ENCODE measurements around the gene EPB41L1.

DNA sequence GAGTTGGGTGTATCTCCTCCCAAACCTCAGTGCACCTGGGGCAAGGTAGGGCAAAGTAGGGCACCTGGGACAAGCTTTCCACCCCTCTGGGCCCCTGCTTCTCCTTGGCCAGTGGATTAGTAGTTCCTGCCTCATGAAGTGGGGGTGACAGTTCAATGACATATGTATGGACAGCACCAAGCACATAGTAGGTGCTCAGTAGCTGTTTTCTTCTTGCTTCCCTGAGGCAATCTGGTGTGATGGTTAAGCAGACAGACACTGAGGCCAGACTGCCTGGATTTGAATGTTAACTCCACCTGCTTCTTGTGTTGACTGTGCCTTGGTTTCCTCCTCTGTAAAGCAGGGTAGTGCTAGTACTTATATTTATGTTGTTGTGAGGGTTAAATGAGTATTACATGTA, 25.8 kb downstream of the EPB41L1 start:
- TF ChIP-seq POLR2AphosphoS5 (IDR thresholded peaks at IDR 0.05; ENCODE audit: low read depth) = no peak
- TF ChIP-seq, protein P1, sequence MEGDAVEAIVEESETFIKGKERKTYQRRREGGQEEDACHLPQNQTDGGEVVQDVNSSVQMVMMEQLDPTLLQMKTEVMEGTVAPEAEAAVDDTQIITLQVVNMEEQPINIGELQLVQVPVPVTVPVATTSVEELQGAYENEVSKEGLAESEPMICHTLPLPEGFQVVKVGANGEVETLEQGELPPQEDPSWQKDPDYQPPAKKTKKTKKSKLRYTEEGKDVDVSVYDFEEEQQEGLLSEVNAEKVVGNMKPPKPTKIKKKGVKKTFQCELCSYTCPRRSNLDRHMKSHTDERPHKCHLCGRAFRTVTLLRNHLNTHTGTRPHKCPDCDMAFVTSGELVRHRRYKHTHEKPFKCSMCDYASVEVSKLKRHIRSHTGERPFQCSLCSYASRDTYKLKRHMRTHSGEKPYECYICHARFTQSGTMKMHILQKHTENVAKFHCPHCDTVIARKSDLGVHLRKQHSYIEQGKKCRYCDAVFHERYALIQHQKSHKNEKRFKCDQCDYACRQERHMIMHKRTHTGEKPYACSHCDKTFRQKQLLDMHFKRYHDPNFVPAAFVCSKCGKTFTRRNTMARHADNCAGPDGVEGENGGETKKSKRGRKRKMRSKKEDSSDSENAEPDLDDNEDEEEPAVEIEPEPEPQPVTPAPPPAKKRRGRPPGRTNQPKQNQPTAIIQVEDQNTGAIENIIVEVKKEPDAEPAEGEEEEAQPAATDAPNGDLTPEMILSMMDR (IDR thresholded peaks at IDR 0.05; ENCODE audit: insufficient read depth, low read length) = no peak
- TF ChIP-seq REST (IDR thresholded peaks at IDR 0.05; ENCODE audit: insufficient replicate concordance, low read depth) = no peak
- no peak for TF ChIP-seq SPI1 (IDR thresholded peaks at IDR 0.05; ENCODE audit: borderline replicate concordance, low read depth)

All from HL-60 (cell line).